ENCODE measurements around the gene CD59.

DNA sequence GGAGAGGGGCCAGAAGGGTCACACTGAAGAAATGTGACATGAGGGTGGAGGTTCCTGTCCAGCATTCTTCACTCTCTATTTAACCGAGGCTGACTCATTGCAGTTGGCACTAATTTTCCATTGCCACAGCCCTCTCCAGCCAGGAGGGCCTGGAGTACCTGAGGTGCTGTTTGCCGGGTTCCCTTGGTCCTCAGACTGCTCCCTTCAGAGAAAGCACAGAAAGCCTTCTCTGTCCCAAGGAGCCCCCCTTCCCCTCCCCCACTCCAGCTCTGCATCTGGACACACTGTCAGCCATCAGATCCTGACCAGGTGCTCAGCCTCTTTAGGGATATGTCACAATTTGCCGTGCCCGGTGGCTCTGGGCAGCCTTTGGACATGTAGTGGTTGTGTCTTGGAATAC lies 32.4 kb downstream of the CD59 start:
- TF ChIP-seq, protein P1, sequence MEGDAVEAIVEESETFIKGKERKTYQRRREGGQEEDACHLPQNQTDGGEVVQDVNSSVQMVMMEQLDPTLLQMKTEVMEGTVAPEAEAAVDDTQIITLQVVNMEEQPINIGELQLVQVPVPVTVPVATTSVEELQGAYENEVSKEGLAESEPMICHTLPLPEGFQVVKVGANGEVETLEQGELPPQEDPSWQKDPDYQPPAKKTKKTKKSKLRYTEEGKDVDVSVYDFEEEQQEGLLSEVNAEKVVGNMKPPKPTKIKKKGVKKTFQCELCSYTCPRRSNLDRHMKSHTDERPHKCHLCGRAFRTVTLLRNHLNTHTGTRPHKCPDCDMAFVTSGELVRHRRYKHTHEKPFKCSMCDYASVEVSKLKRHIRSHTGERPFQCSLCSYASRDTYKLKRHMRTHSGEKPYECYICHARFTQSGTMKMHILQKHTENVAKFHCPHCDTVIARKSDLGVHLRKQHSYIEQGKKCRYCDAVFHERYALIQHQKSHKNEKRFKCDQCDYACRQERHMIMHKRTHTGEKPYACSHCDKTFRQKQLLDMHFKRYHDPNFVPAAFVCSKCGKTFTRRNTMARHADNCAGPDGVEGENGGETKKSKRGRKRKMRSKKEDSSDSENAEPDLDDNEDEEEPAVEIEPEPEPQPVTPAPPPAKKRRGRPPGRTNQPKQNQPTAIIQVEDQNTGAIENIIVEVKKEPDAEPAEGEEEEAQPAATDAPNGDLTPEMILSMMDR (conservative IDR thresholded peaks at IDR 0.05; ENCODE audit: low read length), result no peak
- no peak for TF ChIP-seq EZH2phosphoT487 (IDR thresholded peaks at IDR 0.05; ENCODE audit: borderline replicate concordance)

All from Loucy (cell line).